Activated T-helper 1 cell treated with Interleukin-2 at 50 U/mL for 16 hours (primary cell): ENCODE results near the gene PTGES2.

Source experiments
- DNase-seq: peaks from one replicate; pipeline ENCODE4 v3.0.0-alpha.2; 2020; ENCODE audit warnings: low read depth

Gene PTGES2

GRCh38 chr9:128153060-128153946 is 25.8 kb upstream of the PTGES2 start:
- no peak for DNase-seq

- no peak for DNase-seq
These were observed 24.9 kb upstream of the PTGES2 start for GRCh38 chr9:128152133-128153059.

GRCh38 chr9:128151309-128152132 is 24.0 kb upstream of the PTGES2 start:
- DNase-seq: no peak

DNA sequence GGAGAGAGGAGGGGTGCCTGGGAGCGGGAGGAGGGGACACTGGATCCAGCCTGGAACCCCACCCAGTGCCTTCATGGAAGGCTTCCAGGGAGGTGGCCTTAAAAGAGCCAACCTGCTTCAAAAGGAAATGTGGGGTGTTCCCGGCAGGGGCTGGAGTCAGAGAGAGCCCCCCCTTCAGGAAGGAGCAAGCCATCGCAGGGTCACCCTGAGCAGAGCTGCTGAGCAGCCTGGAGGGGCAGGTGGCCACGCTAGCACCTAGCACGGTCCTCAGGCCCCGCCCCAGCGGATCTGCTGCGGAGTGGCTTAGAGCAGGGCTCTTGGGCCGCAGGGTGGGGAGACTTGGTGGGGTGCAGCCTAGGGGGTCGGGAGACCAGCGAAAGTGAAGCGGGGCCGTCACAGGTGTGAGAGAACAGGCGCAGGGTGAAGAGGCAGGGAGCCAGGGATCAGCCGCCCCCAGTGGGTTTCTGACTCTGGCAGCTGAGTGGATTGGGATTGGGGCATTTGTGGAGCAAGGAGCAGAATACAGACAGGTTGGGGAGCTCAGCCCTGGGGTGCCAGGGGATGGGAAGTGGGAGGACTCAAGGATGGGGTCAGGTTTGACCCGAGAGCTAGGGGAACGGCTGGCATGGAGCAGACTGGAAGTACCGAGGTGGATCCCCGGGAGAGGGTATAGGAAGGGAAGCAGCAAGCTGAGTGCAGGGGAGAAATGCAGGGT is 23.2 kb upstream of the PTGES2 start:
- DNase-seq: no peak

DNA sequence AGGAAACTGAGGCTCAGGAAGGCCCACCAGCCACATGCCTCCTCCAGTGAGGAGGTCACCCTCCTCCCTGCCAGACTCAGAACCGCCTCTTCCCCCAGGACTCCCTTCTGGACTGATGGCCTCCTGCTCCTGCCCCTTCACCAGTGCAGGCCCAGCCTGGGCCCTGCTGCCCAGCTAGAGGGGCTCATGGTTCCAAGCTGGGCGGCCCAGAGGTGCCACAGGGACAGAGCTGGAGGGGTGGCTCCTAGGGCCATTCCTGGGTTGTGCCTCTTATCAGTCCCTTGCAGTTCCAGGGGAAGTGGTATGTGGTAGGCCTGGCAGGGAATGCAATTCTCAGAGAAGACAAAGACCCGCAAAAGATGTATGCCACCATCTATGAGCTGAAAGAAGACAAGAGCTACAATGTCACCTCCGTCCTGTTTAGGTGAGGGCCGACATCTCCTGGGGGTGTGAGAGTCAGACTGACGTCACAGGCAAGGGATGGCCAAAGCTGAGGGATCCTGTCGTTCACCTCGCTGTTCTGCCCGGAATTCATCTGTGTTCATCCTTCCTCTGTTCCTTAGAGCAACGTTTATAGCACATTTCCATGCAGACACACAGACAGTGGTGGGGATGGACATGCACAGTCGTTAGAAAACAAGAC is 22.5 kb upstream of the PTGES2 start:
- no peak for DNase-seq

GRCh38 chr9:128149001-128149701 is 21.6 kb upstream of the PTGES2 start, which contains the start of gene LCN2:
TSS of gene LCN2 (plus strand) at chr9:128149453. CDS start at chr9:128149526, 73 bp downstream.
- no peak for DNase-seq

GRCh38 chr9:128148509-128149000 is 21.0 kb upstream of the PTGES2 start:
- DNase-seq: no peak

GRCh38 chr9:128146591-128147120 is 19.1 kb upstream of the PTGES2 start:
- DNase-seq: no peak

- DNase-seq: no peak
These were observed 18.4 kb upstream of the PTGES2 start for GRCh38 chr9:128145951-128146351.

- DNase-seq: no peak
These were observed 18.0 kb upstream of the PTGES2 start for GRCh38 chr9:128145536-128145935.

GRCh38 chr9:128144239-128145181 is 17.0 kb upstream of the PTGES2 start:
- no peak for DNase-seq

DNA sequence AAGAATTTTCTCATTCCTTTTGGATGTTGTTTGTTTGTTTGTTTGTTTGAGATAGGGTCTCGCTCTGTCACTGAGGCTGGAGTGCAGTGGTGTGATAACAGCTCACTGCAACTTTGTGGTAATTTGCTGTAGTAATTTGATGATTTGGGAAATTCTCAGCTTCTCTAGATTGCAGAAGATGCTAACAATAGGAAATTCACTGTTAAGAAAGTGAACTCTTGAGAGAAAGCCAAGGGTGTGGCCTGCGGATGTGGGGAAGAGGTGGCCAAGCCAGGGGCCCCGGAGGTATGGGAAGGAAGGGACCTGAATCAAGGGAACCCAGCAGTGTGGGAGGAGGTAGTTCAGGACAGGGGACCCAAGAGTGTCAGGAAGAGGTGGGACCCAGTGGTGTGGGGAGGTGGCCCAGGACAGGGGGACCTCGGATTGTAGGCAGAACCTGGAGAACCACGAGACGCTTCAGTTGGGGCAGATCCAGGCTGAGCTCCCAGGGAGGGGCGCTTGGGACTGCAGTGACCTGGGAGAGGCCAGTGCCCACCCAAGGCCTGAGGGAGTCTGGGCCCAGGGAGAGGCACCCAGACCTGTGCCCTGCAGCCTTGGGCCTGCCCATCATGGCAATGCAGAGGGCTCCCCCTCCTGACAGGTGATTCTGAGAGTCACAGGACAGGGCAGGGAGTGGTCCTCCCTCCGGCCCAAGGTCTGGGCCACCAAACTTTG is 16.2 kb upstream of the PTGES2 start:
- DNase-seq: no peak

GRCh38 chr9:128142596-128142995 is 15.1 kb upstream of the PTGES2 start:
- no peak for DNase-seq

DNA sequence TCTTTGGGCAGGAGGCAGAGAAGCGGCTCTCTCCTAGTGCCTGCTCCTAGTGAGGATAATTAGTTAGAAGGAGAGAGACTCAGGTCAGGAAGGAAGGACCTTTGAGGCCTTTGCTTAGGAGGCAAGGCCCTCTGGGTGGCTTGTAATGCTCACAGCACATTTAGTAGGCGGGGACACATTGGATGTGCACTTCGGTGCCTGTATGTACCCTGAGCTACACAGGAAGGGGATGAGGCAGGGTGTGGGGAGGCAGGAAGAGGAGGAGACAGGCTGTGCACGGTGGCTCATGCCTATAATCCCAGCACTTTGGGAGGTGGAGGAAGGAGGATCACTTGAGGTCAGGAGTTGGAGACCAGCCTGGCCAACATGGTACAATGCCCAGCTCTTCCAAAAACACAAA is 14.5 kb upstream of the PTGES2 start:
- no peak for DNase-seq

- DNase-seq: no peak
These were observed 14.1 kb upstream of the PTGES2 start for GRCh38 chr9:128141604-128142003.

GRCh38 chr9:128139621-128140020 is 12.1 kb upstream of the PTGES2 start:
- DNase-seq: no peak

- no peak for DNase-seq
These were observed 10.5 kb upstream of the PTGES2 start for GRCh38 chr9:128138001-128138400.
